AG09309 (cell line): ENCODE data around the gene TPRN.

Experiments
- DNase-seq: peaks from one replicate; pipeline ENCODE4 v3.0.0-alpha.2; 2010; ENCODE audit warnings: low read depth
- H3K4me3 ChIP-seq: 2 replicates; pipeline ENCODE4 v1.5.1; 2011; ENCODE audit warnings: mild to moderate bottlenecking, low read depth, low read length, moderate library complexity; ENCODE audit not compliant: control insufficient read depth
- TF ChIP-seq, protein P1 (sequence below): IDR thresholded peaks from 2 replicates; pipeline ENCODE4 v1.5.1; 2011; ENCODE audit warnings: mild to moderate bottlenecking, low read depth, low read length, inconsistent platforms; ENCODE audit not compliant: insufficient read depth, control insufficient read depth; ENCODE audit errors: missing control alignments

TPRN gene

DNA sequence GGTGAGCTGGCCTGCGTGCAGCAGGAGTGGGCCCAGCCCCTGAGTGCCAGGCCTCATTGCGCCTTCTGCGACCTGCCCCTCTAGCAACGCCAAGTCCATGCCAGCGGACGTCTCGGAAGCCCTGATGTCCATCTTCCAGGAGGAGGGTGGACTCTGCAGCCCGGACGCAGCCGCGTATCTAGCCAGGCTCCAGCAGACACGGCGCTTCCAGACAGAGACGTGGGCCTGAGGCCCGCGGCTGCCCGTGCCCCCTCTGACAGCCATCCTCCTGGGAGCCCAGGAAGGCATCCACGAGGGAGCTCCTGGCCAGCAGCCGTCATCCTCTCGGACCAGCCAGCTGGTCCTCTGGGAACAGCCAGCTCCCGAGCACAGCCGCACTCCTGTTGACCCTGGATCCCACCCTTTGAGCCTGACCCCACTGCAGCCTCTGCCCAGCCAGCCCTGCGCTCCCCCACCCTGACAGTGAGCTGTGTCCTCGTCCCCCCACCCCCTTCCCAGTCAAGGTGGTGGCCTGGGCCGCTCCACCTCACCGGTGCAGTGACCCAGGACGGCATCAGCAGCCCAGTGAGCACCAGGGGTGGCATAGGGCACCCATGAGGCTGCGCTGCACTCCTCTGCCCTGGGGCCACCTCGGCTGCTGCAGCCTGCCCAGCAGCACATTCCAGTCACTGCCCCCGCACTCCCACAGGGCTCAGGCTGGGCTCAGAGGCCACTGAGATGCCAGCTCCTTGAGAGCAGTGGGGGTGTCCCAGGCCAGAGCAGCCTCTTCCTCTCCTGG lies 15.8 kb upstream of the TPRN start:
- H3K4me3 ChIP-seq, result no peak overlapping the region
- TF ChIP-seq, protein P1, sequence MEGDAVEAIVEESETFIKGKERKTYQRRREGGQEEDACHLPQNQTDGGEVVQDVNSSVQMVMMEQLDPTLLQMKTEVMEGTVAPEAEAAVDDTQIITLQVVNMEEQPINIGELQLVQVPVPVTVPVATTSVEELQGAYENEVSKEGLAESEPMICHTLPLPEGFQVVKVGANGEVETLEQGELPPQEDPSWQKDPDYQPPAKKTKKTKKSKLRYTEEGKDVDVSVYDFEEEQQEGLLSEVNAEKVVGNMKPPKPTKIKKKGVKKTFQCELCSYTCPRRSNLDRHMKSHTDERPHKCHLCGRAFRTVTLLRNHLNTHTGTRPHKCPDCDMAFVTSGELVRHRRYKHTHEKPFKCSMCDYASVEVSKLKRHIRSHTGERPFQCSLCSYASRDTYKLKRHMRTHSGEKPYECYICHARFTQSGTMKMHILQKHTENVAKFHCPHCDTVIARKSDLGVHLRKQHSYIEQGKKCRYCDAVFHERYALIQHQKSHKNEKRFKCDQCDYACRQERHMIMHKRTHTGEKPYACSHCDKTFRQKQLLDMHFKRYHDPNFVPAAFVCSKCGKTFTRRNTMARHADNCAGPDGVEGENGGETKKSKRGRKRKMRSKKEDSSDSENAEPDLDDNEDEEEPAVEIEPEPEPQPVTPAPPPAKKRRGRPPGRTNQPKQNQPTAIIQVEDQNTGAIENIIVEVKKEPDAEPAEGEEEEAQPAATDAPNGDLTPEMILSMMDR, result no peak
- no peak for DNase-seq

DNA sequence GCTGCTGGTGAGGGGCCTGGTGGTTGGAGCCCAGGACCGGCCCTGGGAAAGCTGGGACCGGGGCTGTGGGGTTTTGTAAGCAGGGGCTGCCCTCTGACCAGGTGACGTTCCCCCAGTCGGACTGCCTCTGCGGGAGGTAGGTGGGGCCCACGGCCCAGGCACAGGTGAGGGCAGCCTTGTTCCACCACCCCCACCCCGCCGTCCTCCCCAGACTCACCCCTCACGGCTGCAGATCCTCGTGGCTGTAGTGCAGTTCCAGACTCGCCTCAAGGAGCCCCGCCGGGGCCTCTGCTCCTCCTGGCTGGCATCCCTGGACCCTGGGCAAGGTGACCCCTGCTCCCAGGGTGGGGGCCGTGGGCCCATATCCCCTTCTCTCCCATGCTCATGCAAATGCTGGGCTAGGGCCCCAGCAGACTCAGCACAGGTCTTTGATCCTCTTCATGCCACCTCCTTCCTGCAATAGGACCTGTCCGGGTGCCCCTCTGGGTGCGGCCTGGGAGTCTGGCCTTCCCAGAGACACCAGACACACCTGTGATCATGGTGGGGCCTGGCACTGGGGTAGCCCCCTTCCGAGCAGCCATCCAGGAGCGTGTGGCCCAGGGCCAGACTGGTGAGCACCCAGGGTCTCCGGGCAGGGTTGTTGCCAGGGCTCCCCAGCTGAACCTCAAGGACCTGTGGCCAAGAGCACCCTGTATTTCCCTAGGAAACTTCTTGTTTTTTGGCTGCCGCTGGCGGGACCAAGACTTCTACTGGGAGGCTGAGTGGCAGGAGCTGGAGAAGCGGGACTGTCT lies 14.8 kb upstream of the TPRN start:
- TF ChIP-seq, protein P1, result no peak
- DNase-seq, result no peak
- no peak overlapping the region for H3K4me3 ChIP-seq

DNA sequence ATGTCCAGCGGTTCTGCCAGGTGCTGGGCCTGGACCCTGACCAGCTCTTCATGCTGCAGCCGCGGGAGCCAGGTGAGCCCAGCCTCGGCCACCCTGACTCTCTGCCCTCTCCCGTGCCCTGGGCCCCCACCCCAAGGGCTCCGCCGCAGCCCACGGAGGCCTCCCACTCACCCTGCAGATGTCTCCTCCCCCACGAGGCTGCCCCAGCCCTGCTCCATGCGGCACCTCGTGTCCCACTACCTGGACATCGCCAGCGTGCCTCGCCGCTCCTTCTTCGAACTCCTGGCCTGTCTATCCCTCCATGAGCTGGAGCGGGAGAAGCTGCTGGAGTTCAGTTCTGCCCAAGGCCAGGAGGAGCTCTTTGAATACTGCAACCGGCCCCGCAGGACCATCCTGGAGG lies 14.1 kb upstream of the TPRN start:
- no peak for DNase-seq
- H3K4me3 ChIP-seq, result no peak overlapping the region
- TF ChIP-seq, protein P1, result no peak

DNA sequence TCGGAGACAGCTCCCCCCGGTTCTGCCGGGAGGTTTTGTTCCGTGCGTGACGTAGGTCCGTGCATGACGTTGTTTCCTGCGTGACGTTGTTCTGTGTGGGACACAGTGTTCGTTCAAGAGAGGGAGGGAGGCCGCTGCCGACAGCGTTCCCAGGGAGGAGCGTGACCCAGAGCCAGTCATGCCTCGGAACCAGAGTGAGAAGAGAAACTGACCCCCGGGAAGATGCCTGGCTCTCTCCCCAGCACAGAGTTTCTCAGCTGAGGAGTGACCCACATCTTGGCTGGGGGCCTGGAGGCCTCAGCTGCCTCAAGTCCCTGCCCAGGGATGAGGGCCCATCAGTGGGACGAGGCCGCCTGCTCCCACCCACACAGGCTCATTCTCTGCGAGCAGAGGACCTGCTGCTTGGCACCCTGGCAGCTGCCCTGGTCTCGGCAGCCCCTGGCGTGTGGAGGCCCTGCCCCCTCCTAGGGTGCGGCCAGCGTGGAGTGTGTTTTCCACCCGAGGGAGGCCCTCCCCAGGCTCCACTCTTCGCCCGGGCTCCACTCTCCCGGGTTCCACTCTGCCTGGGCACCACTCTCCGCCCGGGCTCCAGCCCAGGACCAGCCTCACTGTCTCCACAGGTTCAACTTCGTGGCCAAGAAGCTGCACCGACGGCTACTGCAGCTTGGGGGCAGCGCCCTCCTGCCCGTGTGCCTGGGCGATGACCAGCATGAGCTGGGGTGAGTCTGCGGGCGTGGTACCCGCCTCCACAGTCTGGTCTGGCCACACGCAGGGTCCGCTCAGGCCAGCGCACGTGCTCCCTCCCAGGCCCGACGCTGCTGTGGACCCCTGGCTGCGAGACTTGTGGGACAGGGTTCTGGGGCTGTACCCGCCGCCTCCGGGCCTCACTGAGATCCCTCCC lies 12.9 kb upstream of the TPRN start:
- no peak overlapping the region for H3K4me3 ChIP-seq
- no peak for DNase-seq
- TF ChIP-seq, protein P1, result peak; percentile 7

DNA sequence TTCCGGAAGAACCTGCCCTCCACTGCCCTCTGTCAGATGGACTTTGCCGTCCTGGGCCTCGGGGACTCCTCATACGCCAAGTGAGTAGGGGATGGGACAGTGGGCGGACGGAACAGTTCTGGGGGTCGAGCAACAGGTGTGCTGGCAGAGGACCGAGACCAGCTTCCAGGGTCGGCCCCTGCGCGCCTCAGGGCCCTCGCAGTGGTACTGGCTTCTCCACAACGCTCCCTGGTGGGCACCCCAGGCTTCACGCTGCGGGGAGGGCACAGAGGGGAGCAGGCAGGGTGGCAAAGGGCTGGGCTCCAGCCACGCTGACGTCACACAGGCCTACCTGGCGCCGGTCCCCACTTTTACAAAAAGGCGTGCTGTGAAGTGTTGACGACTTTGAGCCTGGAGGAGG lies 12.0 kb upstream of the TPRN start:
- TF ChIP-seq, protein P1, result no peak
- DNase-seq, result no peak
- no peak overlapping the region for H3K4me3 ChIP-seq

DNA sequence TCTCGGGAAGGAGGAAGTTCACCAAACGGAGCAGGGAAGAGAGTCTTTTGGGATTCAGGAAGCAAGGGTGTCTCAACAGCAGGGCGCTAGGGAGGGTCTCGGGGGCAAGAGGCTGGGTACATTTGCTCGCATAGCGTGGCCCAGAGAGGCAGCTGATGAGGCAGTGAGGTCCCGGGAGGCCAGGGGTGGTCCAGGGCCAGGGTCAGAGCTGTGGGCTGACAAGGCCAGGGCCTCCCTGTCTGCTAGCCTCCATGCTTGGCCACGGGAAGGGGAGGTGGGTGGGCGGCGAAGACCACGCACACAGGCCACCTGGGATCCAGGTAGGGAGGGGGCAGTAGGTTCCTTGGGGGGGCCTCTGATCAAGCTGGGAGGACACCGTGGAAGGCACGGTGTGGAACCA lies 11.0 kb upstream of the TPRN start:
- TF ChIP-seq, protein P1, result no peak
- H3K4me3 ChIP-seq, result no peak overlapping the region
- no peak for DNase-seq
